LNCAP (cell line): Measurements from ENCODE around the gene NF2.

Experiments used
- TF ChIP-seq, protein P1 (sequence below): fragments of 450-650 bp; IDR thresholded peaks from 2 replicates; pipeline ENCODE4 v1.5.1; 2017; ENCODE audit warnings: mild to moderate bottlenecking

NF2 gene

DNA sequence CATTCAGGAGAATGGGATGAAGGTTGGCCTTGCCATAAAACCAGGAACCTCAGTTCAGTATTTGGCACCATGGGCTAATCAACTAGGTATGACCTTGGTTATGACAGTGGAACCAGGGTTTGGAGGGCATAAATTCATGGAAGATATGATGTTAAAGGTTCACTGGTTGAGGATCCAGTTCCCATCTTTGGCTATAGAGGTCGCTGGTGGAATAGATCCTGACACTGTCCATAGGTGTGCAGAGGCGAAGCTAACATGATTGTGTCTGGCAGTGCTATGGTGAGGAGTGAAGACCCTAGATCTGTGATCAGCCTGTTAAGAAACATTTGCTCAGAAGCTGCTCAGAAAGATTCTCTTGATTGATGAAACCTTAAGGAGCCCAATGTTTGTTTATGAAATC, 5.7 kb downstream of the NF2 start:
- TF ChIP-seq, protein P1, sequence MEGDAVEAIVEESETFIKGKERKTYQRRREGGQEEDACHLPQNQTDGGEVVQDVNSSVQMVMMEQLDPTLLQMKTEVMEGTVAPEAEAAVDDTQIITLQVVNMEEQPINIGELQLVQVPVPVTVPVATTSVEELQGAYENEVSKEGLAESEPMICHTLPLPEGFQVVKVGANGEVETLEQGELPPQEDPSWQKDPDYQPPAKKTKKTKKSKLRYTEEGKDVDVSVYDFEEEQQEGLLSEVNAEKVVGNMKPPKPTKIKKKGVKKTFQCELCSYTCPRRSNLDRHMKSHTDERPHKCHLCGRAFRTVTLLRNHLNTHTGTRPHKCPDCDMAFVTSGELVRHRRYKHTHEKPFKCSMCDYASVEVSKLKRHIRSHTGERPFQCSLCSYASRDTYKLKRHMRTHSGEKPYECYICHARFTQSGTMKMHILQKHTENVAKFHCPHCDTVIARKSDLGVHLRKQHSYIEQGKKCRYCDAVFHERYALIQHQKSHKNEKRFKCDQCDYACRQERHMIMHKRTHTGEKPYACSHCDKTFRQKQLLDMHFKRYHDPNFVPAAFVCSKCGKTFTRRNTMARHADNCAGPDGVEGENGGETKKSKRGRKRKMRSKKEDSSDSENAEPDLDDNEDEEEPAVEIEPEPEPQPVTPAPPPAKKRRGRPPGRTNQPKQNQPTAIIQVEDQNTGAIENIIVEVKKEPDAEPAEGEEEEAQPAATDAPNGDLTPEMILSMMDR, result no peak

DNA sequence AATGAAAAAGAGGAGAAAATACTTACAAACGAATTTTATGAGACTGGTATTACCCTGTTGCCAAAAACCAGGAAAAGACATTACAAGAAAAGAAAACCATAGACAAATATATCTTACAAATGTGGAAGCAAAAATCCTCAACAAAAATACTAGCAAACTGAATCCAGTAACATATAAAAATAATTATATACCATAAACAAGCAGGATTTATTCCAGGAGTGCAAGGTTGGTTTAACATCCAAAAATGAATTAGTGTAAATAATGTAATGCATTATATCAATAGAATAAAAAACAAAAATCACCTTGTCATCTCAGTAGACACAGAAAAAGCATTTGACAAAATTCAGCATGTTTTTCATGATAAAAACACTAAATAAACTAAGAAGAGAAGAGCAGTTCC, 7.3 kb downstream of the NF2 start:
- TF ChIP-seq, protein P1, result no peak

DNA sequence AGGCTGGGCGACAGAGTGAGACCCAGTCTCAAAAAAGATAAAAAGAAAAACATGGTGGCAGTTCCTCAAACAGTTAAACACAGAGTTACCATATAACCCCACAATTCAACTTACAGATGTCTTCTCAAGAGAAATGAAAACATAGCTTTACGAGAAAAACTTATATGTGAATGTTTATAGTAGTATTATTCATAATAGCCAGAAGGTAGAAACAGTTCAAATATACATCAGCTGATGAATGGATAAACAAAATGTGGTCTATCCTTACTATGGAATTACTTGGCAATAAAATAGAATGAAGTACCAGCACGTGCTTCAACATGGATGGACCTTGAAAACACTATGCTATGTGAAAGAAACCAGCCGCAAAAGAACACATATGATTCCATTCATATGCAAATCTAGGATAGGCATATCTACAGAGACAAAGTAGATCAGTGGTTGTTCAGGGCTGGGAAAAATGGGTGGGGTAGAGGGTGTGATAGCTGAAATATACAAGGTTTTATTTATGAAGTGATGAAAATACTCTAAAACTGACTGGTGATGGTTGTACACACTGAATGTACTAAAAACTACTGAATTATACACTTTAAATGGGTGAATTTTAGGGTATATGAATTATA, 12.4 kb downstream of the NF2 start:
- TF ChIP-seq, protein P1, result no peak

DNA sequence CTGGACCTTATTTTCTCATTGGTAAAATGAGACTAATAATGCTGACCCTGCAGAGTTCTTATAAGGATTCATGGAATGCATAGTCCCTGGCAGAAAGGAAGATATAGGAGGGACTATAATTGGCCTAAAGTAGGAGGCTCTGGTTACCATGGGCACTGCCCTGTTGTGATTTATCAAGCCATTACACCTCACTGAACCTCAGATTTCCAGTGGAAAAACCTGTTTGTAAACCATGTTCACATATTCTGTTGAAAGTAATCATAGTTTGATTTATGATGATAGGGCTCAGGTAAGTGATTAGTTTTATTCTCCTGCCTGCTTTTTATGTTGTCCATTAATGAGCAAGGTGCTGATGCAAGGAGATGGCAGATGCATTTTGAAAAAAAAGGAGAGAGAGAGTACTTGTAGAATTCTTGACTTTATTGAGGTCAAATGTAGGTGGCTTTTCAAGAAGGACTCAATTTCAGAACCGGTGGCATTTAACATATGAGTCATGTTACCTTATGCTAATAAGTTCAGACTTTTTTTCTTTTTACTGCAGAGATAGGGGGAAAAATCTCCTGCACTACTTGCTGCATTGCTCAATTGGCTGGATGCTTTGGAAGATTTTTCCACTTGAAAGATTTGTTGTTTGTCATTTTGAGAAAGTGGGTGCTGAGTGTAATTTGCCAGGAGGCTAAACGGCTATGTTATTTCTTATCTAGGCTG, 14.6 kb downstream of the NF2 start:
- TF ChIP-seq, protein P1, result no peak

DNA sequence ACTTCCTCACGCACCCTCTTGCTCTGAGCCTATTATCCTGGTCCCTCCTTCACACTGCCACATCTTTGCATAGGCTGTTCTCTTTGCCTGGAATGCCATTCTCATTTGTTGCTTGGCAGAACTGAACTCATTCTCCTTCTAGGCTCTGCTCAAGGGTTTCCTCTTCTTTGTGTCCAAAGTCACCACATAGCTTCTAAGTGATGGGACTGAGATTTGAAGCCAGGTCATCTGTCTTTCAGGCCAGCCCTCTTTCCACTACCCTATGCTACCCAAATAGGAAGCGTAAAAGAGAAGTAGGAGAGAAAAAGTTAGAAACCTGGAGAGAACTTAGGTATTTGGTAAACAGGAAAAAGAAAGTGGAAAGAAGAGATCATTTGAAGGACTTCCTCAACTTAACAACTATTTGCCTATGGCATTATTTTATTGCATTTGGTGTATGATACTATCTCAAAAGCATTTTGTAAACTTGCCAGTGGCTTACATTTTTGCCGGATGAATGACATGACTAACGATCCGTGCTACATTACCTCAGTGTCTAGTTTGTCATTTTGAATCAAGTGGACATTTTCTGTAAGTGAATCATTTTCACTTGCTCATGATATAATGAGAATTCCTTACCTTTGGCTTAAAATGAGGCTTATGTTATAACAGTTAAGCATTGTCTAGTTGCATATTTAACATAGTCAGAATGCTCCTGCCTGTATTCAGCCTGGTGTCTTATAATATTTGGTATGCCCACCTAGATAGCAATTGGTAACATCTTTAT, 18.5 kb downstream of the NF2 start:
- TF ChIP-seq, protein P1, result no peak

DNA sequence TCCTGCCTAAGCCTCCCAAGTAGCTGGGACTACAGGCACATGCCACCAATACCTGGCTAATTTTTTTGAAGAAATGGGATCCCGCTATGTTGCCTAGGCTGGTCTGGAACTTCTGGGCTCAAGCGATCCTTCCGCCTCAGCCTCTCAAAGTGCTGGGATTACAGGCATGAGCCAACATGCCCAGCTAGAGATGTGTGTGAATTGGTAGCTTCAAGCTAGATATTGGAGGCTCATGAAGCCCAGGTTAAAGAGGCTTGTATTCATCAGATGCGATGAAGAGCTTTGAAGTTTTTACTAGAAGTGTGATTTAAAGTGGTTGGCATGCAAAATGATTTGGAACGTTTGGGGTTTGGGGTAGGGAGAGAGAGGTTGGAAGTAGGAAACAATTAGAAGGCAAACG, 19.6 kb downstream of the NF2 start:
- TF ChIP-seq, protein P1, result no peak

DNA sequence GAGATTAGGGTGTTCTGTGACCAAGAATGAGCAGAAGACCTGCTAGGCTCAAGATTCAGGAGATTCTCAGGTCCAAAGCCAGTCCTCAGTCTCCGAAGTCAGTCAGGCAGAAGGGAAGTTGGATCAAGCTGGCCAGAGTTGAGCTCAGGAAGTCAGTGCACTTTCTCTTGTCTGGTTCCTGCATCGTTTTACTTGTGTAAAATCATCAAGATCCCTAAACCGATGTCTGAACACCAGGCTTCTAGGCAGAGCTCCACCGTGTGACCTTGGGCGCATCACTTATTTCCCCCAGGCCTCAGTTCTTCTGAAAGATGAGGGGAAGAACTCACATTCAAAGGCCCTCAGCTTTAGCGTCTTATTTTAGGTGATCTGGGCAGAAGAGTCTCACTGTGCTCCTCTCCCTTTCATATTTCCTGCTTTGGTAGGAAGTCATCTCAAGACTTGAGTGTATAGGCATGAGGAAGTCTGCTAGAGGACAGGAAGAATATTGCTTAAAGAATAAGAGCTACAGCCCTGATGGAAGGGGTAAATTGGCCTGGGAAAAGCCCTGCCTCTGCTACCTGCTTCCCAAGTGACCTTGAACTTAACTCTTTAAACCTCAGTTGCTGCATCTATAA, 20.2 kb downstream of the NF2 start:
- TF ChIP-seq, protein P1, result no peak
